SK-N-SH treated with all-trans-retinoic acid at 6 μM for 48 hours (cell line): ENCODE data around the gene FARS2.

Experiments used
- ARNTL ChIP-seq: fragments of 450-650 bp; formaldehyde crosslinking; IDR thresholded peaks from 2 replicates; pipeline ENCODE4 v1.5.0; 2020; ENCODE audit warnings: low read depth, mild to moderate bottlenecking, moderate library complexity, borderline replicate concordance
- ESRRG ChIP-seq: fragments of 250-450 bp; sonication (Bioruptor Pico); IDR thresholded peaks from 2 replicates; pipeline ENCODE4 v1.6.1; 2021; ENCODE audit warnings: mild to moderate bottlenecking
- PATZ1 ChIP-seq: fragments of 250-450 bp; sonication (Bioruptor Pico); IDR thresholded peaks from 2 replicates; pipeline ENCODE4 v1.8.0; 2020; ENCODE audit warnings: mild to moderate bottlenecking, moderate library complexity, borderline replicate concordance
- SNAI2 ChIP-seq: fragments of 250-450 bp; sonication (Bioruptor Pico); IDR thresholded peaks from 2 replicates; pipeline ENCODE4 v1.5.0; 2020; ENCODE audit warnings: mild to moderate bottlenecking, moderate library complexity
- TCF4 ChIP-seq: fragments of 250-450 bp; sonication (Bioruptor Pico); IDR thresholded peaks from 2 replicates; pipeline ENCODE4 v1.8.0; 2021; ENCODE audit warnings: mild to moderate bottlenecking, moderate library complexity, borderline replicate concordance
- ZFP3 ChIP-seq: fragments of 250-450 bp; sonication (Bioruptor Pico); IDR thresholded peaks from 2 replicates; pipeline ENCODE4 v1.5.0; 2020; ENCODE audit warnings: mild to moderate bottlenecking, moderate library complexity
- ZFP30 ChIP-seq: fragments of 450-650 bp; formaldehyde crosslinking; IDR thresholded peaks from 2 replicates; pipeline ENCODE4 v1.5.0; 2022; ENCODE audit warnings: mild to moderate bottlenecking, moderate library complexity

GRCh38 chr6:5521322-5521721 lies 260.0 kb downstream of the FARS2 start:
- TF ChIP-seq ZFP30 = no peak
- TF ChIP-seq PATZ1 (CRISPR knock-in tag) = no peak
- no peak for TF ChIP-seq ARNTL (CRISPR knock-in tag)
- no peak for TF ChIP-seq ESRRG (CRISPR knock-in tag)
- TF ChIP-seq ZFP3 (CRISPR knock-in tag) = no peak
- no peak for TF ChIP-seq SNAI2 (CRISPR knock-in tag)
- no peak for TF ChIP-seq TCF4 (CRISPR knock-in tag)
